Suprapubic skin (tissue), 4 donors: ENCODE measurements around the gene CUEDC1. TPM values are rescaled to one million over a fixed set of nuclear protein-coding genes. Genes with fewer than 3 reads are reported as not detected.

Source experiments
- DNase-seq, 2 donors: peaks; one replicate each; pipeline ENCODE4 v3.0.0-alpha.2; 2019; ENCODE audit warnings: low spot score in 2 of 2
- H3K27ac ChIP-seq: fragments of 200-600 bp; sonication (generic); one replicate; pipeline ENCODE4 v1.5.1; 2019
- H3K27me3 ChIP-seq: fragments of 200-600 bp; sonication (generic); one replicate; pipeline ENCODE4 v1.5.1; 2019
- H3K36me3 ChIP-seq: fragments of 200-600 bp; sonication (generic); one replicate; pipeline ENCODE4 v1.5.1; 2019
- H3K4me1 ChIP-seq: fragments of 200-600 bp; sonication (generic); one replicate; pipeline ENCODE4 v1.5.1; 2019
- H3K4me3 ChIP-seq: fragments of 200-600 bp; sonication (generic); one replicate; pipeline ENCODE4 v1.5.1; 2019; ENCODE audit warnings: mild to moderate bottlenecking
- H3K9me3 ChIP-seq: fragments of 200-600 bp; sonication (generic); one replicate; pipeline ENCODE4 v1.5.1; 2019
- EP300 ChIP-seq: sonication (generic); formaldehyde crosslinking; IDR thresholded peaks from one replicate; pipeline ENCODE4 v1.6.1; 2017; ENCODE audit warnings: antibody characterized with exemption
- POLR2A ChIP-seq, 2 donors: fragments of 450-650 bp; IDR thresholded peaks; one replicate each; pipeline ENCODE4 v1.6.1; 2017; ENCODE audit warnings: antibody characterized with exemption in 2 of 2, mild to moderate bottlenecking in 2 of 2, moderate library complexity in 2 of 2
- POLR2AphosphoS5 ChIP-seq, 3 donors: sonication (generic); formaldehyde crosslinking; IDR thresholded peaks; one replicate each; pipeline ENCODE4 v1.6.1; 2017; ENCODE audit warnings: antibody characterized with exemption in 3 of 3
- WGBS: methylation state at CpG from one replicate; pipeline ENCODE4 v1.1.5; 2018; 5-methylcytosine and 5-hydroxymethylcytosine counted together
- total RNA-seq, 4 donors: library from RNA; depleted of rRNA; stranded (reverse); fragments of >200 nt; gene quantifications; one replicate each; pipeline ENCODE4 v1.1.0, GENCODE V29; 2016
- TF ChIP-seq, protein P1 (sequence below), 2 donors: fragments of 200-600 bp in 1 of 2; fragments of 450-650 bp in 1 of 2; sonication (generic) in 1 of 2; IDR thresholded peaks; one replicate each; pipeline ENCODE4 v1.5.1; 2016 to 2019; ENCODE audit warnings: antibody characterized with exemption in 2 of 2, mild to moderate bottlenecking in 1 of 2, moderate library complexity in 1 of 2

Gene CUEDC1
- total RNA-seq, 4 donors from 2014 or later = 5.1 to 34.2 (median 12.8) TPM

DNA sequence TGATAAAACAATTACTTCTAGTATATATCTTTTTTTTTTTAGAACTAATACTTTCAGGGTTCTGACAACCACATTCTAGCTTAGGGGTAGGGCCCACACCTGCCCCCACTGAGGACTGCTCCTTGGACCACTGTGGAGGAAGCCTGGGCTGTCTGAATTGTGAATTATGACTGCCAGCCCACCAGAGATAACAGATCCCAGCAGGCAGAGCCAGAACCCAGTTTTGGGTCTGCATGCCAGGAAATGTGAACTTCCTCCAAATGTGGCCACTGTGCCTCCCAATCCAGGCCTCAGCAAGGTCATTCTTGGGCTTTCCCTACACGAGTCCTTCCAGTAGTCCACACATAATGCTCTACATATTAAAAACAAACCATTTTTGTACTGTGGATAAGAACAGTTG is 16.9 kb upstream of the CUEDC1 start:
- Histone ChIP-seq H3K27ac (no peak overlapping the region), H3K9me3 (no peaks in the 10 kb centered on the region), H3K27me3 (no peaks in the 10 kb centered on the region), H3K4me1 (peaks cover 7% of the 10 kb centered on the region), H3K4me3 (no peak overlapping the region), H3K36me3 (peaks cover 40% of the 10 kb centered on the region)
- TF ChIP-seq POLR2A (IDR thresholded peaks at IDR 0.05) (no peak), EP300 (no peak), POLR2AphosphoS5 (IDR thresholded peaks at IDR 0.05) (no peak)
- TF ChIP-seq, protein P1, sequence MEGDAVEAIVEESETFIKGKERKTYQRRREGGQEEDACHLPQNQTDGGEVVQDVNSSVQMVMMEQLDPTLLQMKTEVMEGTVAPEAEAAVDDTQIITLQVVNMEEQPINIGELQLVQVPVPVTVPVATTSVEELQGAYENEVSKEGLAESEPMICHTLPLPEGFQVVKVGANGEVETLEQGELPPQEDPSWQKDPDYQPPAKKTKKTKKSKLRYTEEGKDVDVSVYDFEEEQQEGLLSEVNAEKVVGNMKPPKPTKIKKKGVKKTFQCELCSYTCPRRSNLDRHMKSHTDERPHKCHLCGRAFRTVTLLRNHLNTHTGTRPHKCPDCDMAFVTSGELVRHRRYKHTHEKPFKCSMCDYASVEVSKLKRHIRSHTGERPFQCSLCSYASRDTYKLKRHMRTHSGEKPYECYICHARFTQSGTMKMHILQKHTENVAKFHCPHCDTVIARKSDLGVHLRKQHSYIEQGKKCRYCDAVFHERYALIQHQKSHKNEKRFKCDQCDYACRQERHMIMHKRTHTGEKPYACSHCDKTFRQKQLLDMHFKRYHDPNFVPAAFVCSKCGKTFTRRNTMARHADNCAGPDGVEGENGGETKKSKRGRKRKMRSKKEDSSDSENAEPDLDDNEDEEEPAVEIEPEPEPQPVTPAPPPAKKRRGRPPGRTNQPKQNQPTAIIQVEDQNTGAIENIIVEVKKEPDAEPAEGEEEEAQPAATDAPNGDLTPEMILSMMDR (IDR thresholded peaks at IDR 0.05) = no peak
- no peak for DNase-seq
- 55% methylated on average over 1 of the region's 1 CpG for WGBS

DNA sequence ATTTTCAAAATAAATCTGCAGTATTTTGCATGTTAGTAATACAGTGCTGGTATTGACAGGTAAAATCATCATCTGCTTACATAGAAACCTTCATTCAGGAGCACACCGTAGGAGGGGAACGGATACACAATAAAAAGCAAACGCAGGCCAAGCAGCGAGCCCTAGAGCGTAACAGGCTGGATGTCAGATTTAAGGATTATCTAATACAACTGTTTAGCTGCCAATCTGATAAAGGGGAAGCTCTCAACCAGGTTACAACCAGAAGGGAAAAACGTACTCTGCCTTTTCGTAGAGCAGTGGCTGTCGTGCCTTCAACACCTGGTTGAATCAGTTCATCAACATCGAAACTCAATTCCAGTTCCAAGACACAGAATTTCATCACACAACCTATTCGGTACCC is 16.4 kb upstream of the CUEDC1 start:
- TF ChIP-seq POLR2AphosphoS5 (IDR thresholded peaks at IDR 0.05) = no peak
- TF ChIP-seq, protein P1 (IDR thresholded peaks at IDR 0.05) = no peak
- WGBS = 63% methylated on average over 10 of the region's 10 CpGs
- Histone ChIP-seq H3K9me3 (no peaks in the 10 kb centered on the region), H3K4me3 (no peak overlapping the region), H3K36me3 (peaks cover 34% of the 10 kb centered on the region), H3K27me3 (no peaks in the 10 kb centered on the region), H3K4me1 (peaks cover 7% of the 10 kb centered on the region), H3K27ac (no peak overlapping the region)
- no peak for DNase-seq

DNA sequence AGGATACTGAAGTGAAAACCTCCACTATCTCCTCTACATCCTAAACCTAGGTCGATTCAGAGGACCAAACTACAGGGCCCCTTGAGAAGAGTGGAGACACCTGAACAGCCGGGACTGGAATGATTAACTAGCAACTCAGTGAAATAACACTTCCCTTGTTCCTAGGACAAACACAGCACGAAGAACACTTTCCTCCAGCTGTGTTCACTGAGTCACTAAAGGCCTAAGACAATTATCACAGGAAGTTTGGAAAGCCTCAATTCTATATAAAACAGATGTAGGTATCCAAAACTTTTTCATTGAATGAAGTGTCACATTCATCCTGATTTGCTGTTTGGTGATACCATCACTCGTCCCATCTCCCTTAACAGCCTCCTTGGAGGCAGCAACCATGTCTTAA is 15.5 kb upstream of the CUEDC1 start:
- Histone ChIP-seq H3K9me3 (no peaks in the 10 kb centered on the region), H3K4me1 (peaks cover 7% of the 10 kb centered on the region), H3K4me3 (no peak overlapping the region), H3K36me3 (peaks cover 26% of the 10 kb centered on the region), H3K27ac (no peak overlapping the region), H3K27me3 (no peaks in the 10 kb centered on the region)
- no peak for DNase-seq
- WGBS = 62% methylated on average over 4 of the region's 4 CpGs
- TF ChIP-seq EP300 = no peak
- TF ChIP-seq POLR2AphosphoS5 (IDR thresholded peaks at IDR 0.05) = no peak
- TF ChIP-seq POLR2A (IDR thresholded peaks at IDR 0.05) = no peak
- TF ChIP-seq, protein P1 (IDR thresholded peaks at IDR 0.05) = no peak

DNA sequence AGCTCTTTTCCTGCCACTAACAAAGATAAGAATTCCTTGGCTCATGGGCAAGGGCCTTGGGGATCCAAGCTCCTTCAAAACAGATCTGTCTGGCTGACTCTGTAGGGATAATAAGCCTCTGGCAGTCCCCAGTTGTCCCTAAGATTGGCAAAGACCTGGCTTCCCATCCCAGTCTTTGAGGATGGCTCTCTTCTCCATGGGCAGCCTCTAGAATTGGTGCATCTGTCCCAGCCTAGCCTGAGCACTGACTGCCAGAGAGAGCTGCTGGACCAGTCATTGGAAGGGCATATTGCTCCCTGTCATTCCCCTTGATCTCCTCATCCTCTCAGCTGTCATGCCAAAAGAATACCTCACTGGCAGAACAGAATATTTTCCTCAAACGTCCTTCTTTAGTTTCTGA is 13.2 kb upstream of the CUEDC1 start:
- Histone ChIP-seq H3K36me3 (peaks cover 8% of the 10 kb centered on the region), H3K27me3 (no peaks in the 10 kb centered on the region), H3K4me3 (no peak overlapping the region), H3K9me3 (no peaks in the 10 kb centered on the region), H3K27ac (no peak overlapping the region), H3K4me1 (peaks cover 7% of the 10 kb centered on the region)
- DNase-seq = no peak
- WGBS = 67% methylated on average over 1 of the region's 1 CpG
- TF ChIP-seq POLR2AphosphoS5 (IDR thresholded peaks at IDR 0.05) = no peak
- TF ChIP-seq, protein P1 (IDR thresholded peaks at IDR 0.05) = no peak
- no peak for TF ChIP-seq EP300
- no peak for TF ChIP-seq POLR2A (IDR thresholded peaks at IDR 0.05)

DNA sequence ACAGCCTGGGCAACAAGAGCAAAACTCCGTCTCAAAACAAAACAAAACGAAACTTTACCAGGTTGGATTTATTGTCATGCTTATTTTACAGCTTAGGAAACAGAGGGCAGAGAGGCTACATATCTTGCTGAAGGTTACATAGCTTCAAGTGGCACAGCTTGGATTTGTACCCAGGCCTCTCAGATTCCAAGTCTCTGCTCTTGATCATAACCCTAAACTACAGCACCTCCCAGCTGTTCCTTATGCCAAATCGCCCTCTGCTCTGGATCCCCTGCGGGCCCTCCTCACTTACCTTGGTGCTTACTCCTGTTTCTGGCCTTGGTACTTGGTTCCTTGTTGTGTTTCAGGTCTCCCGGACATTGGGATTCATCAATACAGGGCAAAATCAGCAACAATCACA is 11.7 kb upstream of the CUEDC1 start:
- 94% methylated on average over 5 of the region's 5 CpGs for WGBS
- DNase-seq = peak in 1 of 2 donors; percentile 28

More for the DNA sequence above, 11.7 kb upstream of the CUEDC1 start:
- Histone ChIP-seq H3K4me3 (no peak overlapping the region), H3K4me1 (peaks cover 3% of the 10 kb centered on the region), H3K27ac (no peak overlapping the region), H3K27me3 (no peaks in the 10 kb centered on the region), H3K36me3 (no peaks in the 10 kb centered on the region), H3K9me3 (no peaks in the 10 kb centered on the region)
- TF ChIP-seq POLR2AphosphoS5 (IDR thresholded peaks at IDR 0.05) (no peak), POLR2A (IDR thresholded peaks at IDR 0.05) (no peak)
- TF ChIP-seq, protein P1 (IDR thresholded peaks at IDR 0.05) = no peak
